GM18519 (cell line): ENCODE results near the gene TRAPPC1.

Experiments
- ATAC-seq: cut with Tn5 transposase; IDR thresholded peaks from one replicate; pipeline ENCODE4 v1.9.1; 2021; ENCODE audit warnings: mild to moderate bottlenecking, moderate library complexity; ENCODE audit not compliant: unreplicated experiment, low FRiP score

TRAPPC1 gene

DNA sequence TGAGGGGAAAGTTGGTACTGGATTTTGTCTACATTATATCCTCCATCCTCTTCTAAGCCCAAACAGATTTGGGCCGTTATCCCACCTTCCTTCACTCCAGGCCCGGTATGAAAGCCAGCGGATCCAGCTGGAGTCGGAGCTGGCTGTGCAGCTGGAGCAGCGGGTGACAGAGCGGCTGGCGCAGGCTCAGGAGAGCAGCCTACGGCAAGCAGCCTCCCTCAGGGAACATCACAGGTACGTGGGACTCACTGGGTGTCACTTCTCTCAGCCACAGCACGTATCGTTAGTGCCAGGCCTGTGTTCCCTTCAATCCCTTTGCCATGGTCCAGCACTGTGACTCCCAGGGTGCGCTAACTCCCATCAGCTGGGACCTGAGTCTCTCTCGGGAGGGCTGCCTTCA lies 11.5 kb upstream of the TRAPPC1 start:
- no peak for ATAC-seq

DNA sequence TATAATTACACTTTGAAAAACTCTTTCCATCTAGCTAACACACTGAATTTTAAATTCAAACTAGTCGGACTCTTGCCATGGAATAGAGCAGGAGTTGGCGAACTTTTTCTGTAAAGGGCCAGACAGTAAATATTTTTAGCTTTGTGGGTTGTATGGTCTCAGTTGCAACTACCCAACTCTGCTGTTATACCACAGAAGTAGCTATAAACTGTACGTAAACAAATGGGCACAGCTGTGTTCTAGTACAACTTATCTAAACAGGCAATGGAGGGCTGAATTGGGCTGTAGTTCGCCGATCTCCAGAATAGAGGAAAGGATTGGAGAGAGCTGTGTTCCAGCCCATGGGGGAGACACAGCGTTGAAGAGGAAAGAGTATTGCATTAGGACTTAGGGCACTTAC lies 9.0 kb upstream of the TRAPPC1 start:
- no peak for ATAC-seq

- no peak for ATAC-seq
Measured at GRCh38 chr17:7940034-7940433, 8.3 kb upstream of the TRAPPC1 start.

- no peak for ATAC-seq
Measured at GRCh38 chr17:7935859-7936258, 4.1 kb upstream of the TRAPPC1 start.

GRCh38 chr17:7932949-7933348 lies 1.2 kb upstream of the TRAPPC1 start:
- ATAC-seq = no peak

GRCh38 chr17:7932483-7932891 lies 741 bp upstream of the TRAPPC1 start:
- ATAC-seq = no peak

GRCh38 chr17:7930841-7931631 lies 710 bp downstream of the TRAPPC1 start:
- no peak for ATAC-seq

- ATAC-seq = no peak
Measured at GRCh38 chr17:7929158-7930023, 2.4 kb downstream of the TRAPPC1 start, which contains the start of gene KCNAB3. KCNAB3 (minus strand) TSS chr17:7929856; CDS start chr17:7929435, 421 bp downstream.

GRCh38 chr17:7927596-7927995 lies 4.2 kb downstream of the TRAPPC1 start:
- ATAC-seq = no peak

GRCh38 chr17:7922845-7923628 lies 8.7 kb downstream of the TRAPPC1 start:
- no peak for ATAC-seq

DNA sequence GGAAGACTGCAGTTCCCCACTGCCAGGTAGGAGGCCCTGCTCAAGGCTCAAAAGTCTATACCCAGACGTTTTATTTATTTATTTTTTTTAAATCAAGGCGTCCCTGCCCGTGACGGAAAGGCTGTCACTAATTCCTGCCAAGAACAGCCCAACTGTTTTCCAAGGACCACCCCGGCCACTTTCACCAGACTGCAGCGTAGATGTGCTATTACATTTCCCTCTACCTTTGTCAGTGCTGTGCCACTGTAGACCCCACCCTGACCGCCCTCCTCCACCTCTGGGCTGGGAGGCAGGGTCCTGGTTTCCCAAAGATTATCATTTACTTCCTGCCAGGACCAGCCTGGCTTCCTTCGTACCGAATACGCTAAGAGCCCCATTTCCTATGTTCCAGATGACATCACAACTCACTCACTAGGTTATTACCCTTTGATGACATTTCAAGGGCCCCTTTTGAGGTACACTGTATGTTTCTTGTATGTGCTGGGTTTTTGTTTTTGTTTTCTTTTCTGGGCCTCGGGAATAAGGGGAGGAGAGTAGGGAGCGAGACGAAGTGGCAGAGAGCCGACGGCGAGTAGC lies 9.4 kb downstream of the TRAPPC1 start:
- ATAC-seq = no peak

DNA sequence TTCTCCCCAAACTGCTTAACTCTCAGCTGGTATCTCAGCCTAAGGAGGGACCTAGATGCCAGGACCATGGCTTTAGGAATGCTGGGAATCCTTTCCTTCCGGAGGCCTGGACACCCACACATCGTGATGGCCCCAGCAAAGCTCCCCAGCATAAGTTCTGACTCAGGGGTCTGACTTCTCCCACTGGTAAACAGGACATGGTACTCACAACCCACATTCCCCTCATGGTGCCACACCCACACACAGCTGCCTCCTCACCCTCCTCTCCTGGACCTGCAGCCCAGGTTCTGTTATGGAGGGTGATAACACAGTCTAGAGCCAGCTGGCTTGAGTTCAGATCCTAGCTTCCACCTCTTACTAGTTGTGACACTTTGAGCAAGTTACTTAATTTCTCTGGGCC lies 14.9 kb downstream of the TRAPPC1 start:
- no peak for ATAC-seq

- ATAC-seq = no peak
Measured at GRCh38 chr17:7916385-7916682, 15.4 kb downstream of the TRAPPC1 start.

GRCh38 chr17:7915611-7916384 lies 15.9 kb downstream of the TRAPPC1 start, which contains the start of gene RNF227:
RNF227 (minus strand) TSS chr17:7916289; CDS start chr17:7916195, 94 bp downstream.
- no peak for ATAC-seq

GRCh38 chr17:7915179-7915610 lies 16.6 kb downstream of the TRAPPC1 start:
- no peak for ATAC-seq

DNA sequence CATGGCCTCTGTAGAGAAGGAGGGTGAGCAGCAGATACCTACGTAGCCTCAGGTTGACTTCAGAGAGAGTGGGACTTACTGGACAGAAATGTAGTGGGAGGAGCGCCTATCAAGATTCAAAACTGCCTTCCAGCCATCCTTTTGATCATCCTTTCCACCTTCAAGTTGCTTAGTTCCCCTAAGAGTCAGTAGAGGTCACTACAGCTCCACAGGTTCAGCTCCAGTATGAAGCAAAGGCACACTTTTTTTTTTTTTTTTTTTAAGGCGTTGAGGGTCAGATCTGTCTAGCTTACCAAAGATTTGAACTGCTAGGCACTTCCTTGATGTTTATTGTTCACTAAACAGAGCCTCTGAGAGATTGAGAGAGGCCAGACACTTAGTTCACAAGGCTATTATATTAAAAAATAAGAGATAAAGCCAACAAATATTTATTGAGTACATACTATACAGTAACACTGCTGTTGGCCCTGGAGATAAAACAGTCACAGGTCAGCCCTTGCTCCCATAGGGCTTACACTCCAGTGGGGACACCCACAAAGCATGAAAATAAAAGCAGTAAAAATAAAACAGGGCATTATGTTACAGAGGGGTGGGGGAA lies 18.7 kb downstream of the TRAPPC1 start:
- ATAC-seq = no peak

GRCh38 chr17:7911116-7911515 lies 20.6 kb downstream of the TRAPPC1 start:
- ATAC-seq = no peak

DNA sequence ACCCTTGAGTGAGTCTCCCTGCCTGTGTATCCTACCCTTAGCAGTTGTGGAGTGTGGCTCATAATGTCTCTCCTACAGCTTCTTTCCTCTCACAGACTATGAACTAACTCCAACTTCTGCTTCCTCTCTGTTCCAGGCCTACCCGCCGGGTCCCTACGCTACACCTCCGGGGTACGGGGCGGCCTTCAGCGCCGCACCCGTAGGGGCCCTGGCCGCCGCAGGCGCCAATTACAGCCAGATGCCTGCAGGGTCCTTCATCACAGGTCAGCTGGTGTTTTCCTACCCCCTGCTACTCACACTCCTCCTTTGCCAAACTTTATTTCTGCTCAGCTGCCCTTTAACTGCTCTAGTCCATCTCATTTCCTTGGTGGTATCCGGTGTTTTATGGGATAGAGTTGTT lies 21.0 kb downstream of the TRAPPC1 start:
- ATAC-seq = no peak

- ATAC-seq = no peak
Measured at GRCh38 chr17:7910281-7910680, 21.5 kb downstream of the TRAPPC1 start.
